NCI-H69 (cell line): ENCODE measurements around the gene RABGEF1.

Experiments
- DNase-seq: peaks from one replicate; lab custom pipeline; 2025; lab: John Stamatoyannopoulos, UW

RABGEF1 gene

DNA sequence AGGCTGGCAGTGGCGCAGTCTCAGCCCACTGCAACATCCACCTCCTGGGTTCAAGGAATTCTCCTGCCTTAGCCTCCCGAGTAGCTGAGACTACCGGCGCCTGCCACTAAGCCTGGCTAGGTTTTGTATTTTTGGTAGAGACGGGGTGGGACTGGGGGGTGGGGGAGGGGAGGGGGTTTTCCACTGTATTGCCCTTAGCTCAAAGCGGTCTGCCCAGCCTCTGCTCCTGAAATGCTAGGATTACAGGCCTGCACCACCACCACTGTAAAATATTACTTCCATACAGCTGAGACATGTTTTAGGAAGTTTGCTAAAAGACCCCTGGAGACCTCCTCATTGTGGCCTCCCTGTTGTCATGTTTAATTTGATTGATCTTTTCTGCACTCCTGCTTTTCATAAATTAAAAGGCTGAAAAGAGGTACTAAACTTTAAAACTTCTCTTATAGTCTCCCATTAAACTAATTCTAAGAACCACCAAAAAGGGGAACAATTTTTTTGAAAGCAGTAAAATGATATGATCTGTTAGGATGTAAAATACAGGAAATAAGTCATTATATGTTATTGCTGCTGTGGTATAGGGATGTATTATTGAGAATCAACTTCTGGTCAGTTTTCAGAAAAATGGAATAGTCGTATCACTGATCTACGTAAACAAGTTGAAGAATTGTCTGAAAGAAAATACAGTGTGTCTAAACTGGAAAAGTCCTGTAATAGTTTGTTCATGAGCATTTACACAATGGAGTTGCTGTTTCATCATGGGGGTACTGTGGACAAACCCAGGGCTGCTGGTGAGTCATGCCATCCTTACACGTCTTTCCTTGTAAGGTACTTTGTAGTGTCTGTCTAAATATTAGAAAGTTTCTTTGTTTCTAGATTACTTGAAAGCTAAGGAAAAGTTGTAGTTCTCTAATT is 107.6 kb downstream of the RABGEF1 start:
- DNase-seq, result peak; percentile 18

DNA sequence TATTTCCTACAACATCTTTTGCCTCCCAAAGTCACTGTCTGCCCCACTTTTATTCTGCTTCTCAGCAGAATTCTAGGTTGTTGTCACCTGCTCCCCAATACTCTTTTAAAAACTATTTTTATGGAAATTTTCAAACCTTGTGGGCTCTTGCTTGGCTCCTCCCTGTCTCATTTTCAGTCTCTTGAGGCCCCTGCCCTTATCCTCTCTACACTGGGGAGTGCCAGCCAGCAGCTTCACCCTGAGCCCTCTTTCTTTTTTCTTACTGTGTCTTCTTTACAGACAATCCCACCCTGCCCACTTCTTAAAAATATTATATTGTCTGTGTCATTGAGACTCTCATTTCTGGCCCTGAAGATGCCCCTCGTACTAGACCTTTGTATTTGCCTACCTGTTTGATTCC is 118.8 kb downstream of the RABGEF1 start:
- DNase-seq, result no peak

DNA sequence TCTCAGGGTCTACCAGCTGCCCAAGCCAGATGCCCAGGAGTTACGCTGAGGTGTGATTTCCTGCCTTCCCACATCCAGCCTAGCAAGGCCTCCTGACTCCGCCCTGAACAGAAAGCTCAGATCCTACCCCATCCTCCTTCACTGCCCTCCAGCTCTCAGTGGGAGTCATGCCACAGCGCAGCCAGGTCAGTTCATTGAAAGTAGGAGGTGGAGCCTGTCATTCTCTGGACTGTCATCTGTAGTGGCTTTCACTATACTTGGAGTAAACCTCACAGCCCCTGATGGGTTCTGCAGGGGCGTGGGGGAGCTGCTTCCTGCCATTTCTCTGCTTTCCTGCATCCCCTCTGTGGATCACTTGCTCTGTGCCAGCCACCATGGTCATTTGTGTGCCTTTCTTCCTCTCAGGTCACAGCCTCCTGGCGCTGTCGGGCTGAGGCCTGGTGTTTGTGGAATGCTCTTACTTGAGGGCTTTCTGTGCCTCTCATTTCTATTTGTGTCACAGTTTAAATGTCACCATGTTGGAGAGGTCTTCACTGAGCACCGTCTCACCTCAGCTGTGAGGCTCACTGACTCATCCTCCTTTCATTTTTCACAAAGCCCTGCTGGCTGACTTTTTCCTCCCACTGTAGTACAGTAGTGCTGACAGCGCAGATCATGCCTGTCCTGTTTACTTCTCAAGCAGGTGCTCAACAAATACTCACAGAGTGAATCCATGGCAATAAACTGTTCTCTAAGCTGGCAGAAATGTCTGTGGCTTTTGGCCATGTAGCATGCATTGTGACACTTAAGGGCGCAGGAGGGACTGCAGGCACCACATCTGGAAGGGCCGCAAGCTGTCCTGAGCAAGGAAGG is 119.5 kb downstream of the RABGEF1 start:
- DNase-seq, result peak; percentile 17

DNA sequence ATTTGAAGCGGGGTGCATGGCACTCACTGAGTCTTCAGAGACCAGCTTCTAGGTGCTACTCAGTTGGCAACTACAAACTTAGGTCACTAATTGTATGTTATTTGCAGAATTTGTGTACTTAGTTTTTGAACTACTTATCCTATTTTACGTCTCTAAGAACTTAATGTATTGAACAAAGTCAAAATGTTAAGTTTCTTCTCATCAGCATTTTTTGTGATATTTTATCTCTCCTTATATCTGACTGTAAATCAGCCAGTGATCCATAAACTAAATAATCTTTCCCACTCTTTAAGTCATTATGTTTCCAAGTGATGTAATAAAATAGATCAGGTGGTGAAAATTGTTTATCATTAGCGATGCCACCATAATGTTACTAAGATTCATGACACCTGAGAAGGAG is 120.2 kb downstream of the RABGEF1 start:
- DNase-seq, result no peak
